GM23338 (cell line): ENCODE results near the gene PPP1R9B. TPM values are rescaled to one million over a fixed set of nuclear protein-coding genes. Genes with fewer than 3 reads are reported as not detected.

Experiments used
- EZH2 ChIP-seq: fragments of 200-600 bp; sonication (generic); IDR thresholded peaks from one replicate; pipeline ENCODE4 v1.8.0; 2017; ENCODE audit warnings: antibody characterized with exemption, mild to moderate bottlenecking, low read depth; ENCODE audit not compliant: unreplicated experiment
- EZH2phosphoT487 ChIP-seq: fragments of 200-600 bp; sonication (generic); IDR thresholded peaks from one replicate; pipeline ENCODE4 v1.8.1; 2018; ENCODE audit warnings: antibody characterized with exemption; ENCODE audit not compliant: unreplicated experiment
- JUNB ChIP-seq: IDR thresholded peaks from one replicate; pipeline ENCODE4 v1.6.1; 2016; ENCODE audit warnings: antibody characterized with exemption; ENCODE audit not compliant: unreplicated experiment
- STAT1 ChIP-seq: IDR thresholded peaks from one replicate; pipeline ENCODE4 v1.6.1; 2016; ENCODE audit warnings: antibody characterized with exemption; ENCODE audit not compliant: unreplicated experiment
- polyA plus RNA-seq: library from polyadenylated mRNA; unstranded; fragments of >200 nt; fragmentation: Nextera tagmentation; extraction: Ambion mirVana; gene quantifications from 2 replicates; pipeline ENCODE4 v1.2.1, GENCODE V29; 2016
- total RNA-seq: library from RNA; depleted of rRNA; stranded (reverse); fragments of >200 nt; shearing (Covaris generic); gene quantifications from 2 replicates; pipeline ENCODE4 v1.2.3, GENCODE V29; 2014
- TF ChIP-seq, protein P1 (sequence below): fragments of 250-450 bp; sonication (Bioruptor Pico); IDR thresholded peaks from 2 replicates; pipeline ENCODE4 v1.5.0; 2020; ENCODE audit warnings: mild to moderate bottlenecking, moderate library complexity
- TF ChIP-seq, protein P2 (sequence below): IDR thresholded peaks from 2 replicates; pipeline ENCODE4 v1.6.1; 2016; ENCODE audit warnings: antibody characterized with exemption
- TF ChIP-seq, protein P3 (sequence below): IDR thresholded peaks from one replicate; pipeline ENCODE4 v1.6.1; 2018; ENCODE audit warnings: antibody characterized with exemption; ENCODE audit not compliant: unreplicated experiment

PPP1R9B gene
- total and polyA plus RNA-seq, 2 experiments from 2014 or later = 2.1 to 10.5 TPM

DNA sequence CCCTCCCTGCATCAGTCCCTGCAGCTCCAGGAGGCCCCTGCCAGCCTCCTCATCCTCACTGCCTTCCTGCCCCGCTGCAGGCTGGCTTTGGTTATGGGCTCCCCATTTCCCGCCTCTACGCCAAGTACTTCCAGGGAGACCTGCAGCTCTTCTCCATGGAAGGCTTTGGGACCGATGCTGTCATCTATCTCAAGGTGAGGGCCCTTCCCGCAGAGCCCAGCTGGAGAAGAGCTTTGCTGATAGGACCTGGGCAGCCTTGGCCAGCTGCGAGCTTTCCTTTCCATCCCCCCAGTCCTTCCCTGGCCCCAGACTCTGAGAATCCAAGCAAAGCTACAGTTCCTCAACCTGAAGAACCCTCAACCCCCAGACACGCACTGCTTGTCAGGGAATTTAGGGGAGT lies 41.3 kb downstream of the PPP1R9B start (continued):
- TF ChIP-seq, protein P1, sequence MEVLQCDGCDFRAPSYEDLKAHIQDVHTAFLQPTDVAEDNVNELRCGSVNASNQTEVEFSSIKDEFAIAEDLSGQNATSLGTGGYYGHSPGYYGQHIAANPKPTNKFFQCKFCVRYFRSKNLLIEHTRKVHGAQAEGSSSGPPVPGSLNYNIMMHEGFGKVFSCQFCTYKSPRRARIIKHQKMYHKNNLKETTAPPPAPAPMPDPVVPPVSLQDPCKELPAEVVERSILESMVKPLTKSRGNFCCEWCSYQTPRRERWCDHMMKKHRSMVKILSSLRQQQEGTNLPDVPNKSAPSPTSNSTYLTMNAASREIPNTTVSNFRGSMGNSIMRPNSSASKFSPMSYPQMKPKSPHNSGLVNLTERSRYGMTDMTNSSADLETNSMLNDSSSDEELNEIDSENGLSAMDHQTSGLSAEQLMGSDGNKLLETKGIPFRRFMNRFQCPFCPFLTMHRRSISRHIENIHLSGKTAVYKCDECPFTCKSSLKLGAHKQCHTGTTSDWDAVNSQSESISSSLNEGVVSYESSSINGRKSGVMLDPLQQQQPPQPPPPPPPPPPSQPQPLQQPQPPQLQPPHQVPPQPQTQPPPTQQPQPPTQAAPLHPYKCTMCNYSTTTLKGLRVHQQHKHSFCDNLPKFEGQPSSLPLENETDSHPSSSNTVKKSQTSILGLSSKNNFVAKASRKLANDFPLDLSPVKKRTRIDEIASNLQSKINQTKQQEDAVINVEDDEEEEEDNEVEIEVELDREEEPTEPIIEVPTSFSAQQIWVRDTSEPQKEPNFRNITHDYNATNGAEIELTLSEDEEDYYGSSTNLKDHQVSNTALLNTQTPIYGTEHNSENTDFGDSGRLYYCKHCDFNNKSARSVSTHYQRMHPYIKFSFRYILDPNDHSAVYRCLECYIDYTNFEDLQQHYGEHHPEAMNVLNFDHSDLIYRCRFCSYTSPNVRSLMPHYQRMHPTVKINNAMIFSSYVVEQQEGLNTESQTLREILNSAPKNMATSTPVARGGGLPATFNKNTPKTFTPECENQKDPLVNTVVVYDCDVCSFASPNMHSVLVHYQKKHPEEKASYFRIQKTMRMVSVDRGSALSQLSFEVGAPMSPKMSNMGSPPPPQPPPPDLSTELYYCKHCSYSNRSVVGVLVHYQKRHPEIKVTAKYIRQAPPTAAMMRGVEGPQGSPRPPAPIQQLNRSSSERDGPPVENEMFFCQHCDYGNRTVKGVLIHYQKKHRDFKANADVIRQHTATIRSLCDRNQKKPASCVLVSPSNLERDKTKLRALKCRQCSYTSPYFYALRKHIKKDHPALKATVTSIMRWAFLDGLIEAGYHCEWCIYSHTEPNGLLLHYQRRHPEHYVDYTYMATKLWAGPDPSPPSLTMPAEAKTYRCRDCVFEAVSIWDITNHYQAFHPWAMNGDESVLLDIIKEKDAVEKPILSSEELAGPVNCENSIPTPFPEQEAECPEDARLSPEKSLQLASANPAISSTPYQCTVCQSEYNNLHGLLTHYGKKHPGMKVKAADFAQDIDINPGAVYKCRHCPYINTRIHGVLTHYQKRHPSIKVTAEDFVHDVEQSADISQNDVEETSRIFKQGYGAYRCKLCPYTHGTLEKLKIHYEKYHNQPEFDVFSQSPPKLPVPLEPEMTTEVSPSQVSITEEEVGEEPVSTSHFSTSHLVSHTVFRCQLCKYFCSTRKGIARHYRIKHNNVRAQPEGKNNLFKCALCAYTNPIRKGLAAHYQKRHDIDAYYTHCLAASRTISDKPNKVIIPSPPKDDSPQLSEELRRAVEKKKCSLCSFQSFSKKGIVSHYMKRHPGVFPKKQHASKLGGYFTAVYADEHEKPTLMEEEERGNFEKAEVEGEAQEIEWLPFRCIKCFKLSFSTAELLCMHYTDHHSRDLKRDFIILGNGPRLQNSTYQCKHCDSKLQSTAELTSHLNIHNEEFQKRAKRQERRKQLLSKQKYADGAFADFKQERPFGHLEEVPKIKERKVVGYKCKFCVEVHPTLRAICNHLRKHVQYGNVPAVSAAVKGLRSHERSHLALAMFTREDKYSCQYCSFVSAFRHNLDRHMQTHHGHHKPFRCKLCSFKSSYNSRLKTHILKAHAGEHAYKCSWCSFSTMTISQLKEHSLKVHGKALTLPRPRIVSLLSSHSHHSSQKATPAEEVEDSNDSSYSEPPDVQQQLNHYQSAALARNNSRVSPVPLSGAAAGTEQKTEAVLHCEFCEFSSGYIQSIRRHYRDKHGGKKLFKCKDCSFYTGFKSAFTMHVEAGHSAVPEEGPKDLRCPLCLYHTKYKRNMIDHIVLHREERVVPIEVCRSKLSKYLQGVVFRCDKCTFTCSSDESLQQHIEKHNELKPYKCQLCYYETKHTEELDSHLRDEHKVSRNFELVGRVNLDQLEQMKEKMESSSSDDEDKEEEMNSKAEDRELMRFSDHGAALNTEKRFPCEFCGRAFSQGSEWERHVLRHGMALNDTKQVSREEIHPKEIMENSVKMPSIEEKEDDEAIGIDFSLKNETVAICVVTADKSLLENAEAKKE = no peak
- TF ChIP-seq STAT1 (no peak), EZH2phosphoT487 (no peak), EZH2 (no peak), JUNB (no peak)
- TF ChIP-seq, protein P2, sequence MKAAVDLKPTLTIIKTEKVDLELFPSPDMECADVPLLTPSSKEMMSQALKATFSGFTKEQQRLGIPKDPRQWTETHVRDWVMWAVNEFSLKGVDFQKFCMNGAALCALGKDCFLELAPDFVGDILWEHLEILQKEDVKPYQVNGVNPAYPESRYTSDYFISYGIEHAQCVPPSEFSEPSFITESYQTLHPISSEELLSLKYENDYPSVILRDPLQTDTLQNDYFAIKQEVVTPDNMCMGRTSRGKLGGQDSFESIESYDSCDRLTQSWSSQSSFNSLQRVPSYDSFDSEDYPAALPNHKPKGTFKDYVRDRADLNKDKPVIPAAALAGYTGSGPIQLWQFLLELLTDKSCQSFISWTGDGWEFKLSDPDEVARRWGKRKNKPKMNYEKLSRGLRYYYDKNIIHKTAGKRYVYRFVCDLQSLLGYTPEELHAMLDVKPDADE = no peak
- TF ChIP-seq, protein P3, sequence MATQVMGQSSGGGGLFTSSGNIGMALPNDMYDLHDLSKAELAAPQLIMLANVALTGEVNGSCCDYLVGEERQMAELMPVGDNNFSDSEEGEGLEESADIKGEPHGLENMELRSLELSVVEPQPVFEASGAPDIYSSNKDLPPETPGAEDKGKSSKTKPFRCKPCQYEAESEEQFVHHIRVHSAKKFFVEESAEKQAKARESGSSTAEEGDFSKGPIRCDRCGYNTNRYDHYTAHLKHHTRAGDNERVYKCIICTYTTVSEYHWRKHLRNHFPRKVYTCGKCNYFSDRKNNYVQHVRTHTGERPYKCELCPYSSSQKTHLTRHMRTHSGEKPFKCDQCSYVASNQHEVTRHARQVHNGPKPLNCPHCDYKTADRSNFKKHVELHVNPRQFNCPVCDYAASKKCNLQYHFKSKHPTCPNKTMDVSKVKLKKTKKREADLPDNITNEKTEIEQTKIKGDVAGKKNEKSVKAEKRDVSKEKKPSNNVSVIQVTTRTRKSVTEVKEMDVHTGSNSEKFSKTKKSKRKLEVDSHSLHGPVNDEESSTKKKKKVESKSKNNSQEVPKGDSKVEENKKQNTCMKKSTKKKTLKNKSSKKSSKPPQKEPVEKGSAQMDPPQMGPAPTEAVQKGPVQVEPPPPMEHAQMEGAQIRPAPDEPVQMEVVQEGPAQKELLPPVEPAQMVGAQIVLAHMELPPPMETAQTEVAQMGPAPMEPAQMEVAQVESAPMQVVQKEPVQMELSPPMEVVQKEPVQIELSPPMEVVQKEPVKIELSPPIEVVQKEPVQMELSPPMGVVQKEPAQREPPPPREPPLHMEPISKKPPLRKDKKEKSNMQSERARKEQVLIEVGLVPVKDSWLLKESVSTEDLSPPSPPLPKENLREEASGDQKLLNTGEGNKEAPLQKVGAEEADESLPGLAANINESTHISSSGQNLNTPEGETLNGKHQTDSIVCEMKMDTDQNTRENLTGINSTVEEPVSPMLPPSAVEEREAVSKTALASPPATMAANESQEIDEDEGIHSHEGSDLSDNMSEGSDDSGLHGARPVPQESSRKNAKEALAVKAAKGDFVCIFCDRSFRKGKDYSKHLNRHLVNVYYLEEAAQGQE = no peak
